ENCODE measurements around the gene LAMP5.

Gene LAMP5

DNA sequence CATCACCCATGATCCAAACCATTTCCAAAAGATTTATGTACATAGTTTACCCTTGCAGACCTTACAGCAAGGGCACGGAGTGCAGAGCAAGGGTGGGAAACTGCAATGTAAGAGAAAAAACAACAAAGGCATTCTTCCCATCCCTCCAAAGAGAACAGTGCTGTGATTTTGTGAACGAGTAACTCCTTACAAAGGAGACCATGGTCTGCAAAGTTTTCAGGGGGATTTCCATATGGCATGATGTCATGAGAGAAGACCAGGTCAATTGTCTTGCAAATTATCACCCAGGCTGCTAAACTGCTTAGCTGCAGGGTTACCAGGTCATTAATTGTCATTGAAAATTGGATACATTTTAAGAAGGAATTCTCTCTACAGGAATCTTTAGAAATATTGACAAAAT, 58.3 kb downstream of the LAMP5 start:
- peaks cover 15% of the 10 kb centered on the region; the same call in 1 of the 2 replicates for H3K27me3 ChIP-seq (ENCODE audit: control insufficient read depth, insufficient read depth, low read length)
- H3K27ac ChIP-seq (ENCODE audit: low read depth, low read length), result peak overlapping the region; percentile 81
- H3K9me3 ChIP-seq (ENCODE audit: control insufficient read depth, insufficient read depth, low read depth, low read length), result no peaks in the 10 kb centered on the region
- H3K36me3 ChIP-seq (ENCODE audit: control insufficient read depth, insufficient read depth, low read length), result no peaks in the 10 kb centered on the region
- H3K4me1 ChIP-seq (ENCODE audit: control insufficient read depth, insufficient read depth, low read length), result peaks cover 49% of the 10 kb centered on the region
- H3K9ac ChIP-seq (ENCODE audit: low read length), result peak overlapping the region; percentile 43
- peak overlapping the region; percentile 15; the same call in 1 of the 2 replicates for H3K4me3 ChIP-seq (ENCODE audit: low read depth, low read length)

DNA sequence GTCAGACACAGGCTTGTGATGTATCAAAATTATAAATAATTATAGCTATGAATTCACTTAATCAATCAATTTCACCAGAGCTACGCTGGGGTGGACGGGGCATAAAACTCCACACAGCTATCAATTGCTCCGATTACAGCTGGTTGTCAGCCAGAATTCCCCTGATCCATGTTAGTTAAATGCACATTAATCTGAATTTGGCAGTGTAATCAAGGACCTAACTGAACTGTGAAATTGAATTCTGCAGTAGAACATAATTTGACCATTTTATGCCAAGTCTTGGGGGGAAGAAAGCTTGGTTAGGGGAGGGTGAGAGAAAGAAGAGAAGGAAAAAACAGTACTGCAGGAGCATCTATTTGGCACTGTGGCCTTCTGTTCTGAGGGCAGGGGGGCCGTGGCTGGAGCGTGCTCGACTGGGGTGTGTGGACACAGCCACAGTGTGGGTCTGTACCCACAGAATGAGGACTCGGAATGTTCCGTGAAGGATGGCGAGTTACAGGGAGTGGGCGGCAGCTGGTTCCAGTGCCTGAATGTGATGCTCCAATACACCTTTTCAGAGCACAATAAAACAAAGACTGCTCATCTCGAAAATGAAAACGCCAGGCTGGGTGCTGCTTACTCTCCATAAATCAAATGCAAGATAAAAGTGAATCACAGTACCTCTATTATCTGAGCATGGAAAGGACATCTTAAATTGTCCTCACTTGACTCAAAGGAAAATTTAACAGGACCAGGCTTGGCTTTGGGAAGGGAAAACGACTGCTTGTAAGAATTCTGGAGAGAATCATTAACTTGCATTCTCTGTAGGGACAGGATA, 59.2 kb downstream of the LAMP5 start:
- Histone ChIP-seq H3K27me3 (ENCODE audit: control insufficient read depth, insufficient read depth, low read length) (peaks cover 15% of the 10 kb centered on the region; the same call in 1 of the 2 replicates), H3K9me3 (ENCODE audit: control insufficient read depth, insufficient read depth, low read depth, low read length) (no peaks in the 10 kb centered on the region), H3K36me3 (ENCODE audit: control insufficient read depth, insufficient read depth, low read length) (no peaks in the 10 kb centered on the region), H3K27ac (ENCODE audit: low read depth, low read length) (no peak overlapping the region; the same call in 1 of the 2 replicates), H3K4me3 (ENCODE audit: low read depth, low read length) (no peak overlapping the region), H3K9ac (ENCODE audit: low read length) (peak overlapping the region; percentile 56), H3K4me1 (ENCODE audit: control insufficient read depth, insufficient read depth, low read length) (peaks cover 49% of the 10 kb centered on the region)

DNA sequence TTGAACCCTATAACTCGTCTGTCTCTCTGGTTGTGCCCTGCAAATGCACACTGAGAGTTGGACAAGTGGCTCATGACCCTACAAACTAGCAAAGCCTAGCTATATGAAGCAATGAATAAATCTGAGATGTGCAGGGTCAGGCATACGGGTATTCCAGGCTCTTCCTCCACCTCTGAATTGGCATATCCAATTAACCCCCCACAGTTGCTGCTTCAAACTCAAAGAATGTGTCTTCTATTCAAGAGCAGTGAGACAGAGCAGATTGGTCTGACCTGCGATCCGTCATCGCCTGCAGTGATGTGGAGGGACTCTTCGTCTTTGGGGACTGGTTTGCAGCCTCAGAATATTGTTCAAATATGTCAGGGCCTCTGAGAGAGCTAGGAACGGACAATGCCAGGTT, 59.8 kb downstream of the LAMP5 start:
- H3K4me1 ChIP-seq (ENCODE audit: control insufficient read depth, insufficient read depth, low read length), result peaks cover 49% of the 10 kb centered on the region
- peak overlapping the region; percentile 26 for H3K9ac ChIP-seq (ENCODE audit: low read length)
- no peaks in the 10 kb centered on the region for H3K36me3 ChIP-seq (ENCODE audit: control insufficient read depth, insufficient read depth, low read length)
- peak overlapping the region; percentile 17; the same call in 1 of the 2 replicates for H3K4me3 ChIP-seq (ENCODE audit: low read depth, low read length)
- H3K27me3 ChIP-seq (ENCODE audit: control insufficient read depth, insufficient read depth, low read length), result peaks cover 15% of the 10 kb centered on the region; the same call in 1 of the 2 replicates
- H3K9me3 ChIP-seq (ENCODE audit: control insufficient read depth, insufficient read depth, low read depth, low read length), result no peaks in the 10 kb centered on the region
- no peak overlapping the region for H3K27ac ChIP-seq (ENCODE audit: low read depth, low read length)

DNA sequence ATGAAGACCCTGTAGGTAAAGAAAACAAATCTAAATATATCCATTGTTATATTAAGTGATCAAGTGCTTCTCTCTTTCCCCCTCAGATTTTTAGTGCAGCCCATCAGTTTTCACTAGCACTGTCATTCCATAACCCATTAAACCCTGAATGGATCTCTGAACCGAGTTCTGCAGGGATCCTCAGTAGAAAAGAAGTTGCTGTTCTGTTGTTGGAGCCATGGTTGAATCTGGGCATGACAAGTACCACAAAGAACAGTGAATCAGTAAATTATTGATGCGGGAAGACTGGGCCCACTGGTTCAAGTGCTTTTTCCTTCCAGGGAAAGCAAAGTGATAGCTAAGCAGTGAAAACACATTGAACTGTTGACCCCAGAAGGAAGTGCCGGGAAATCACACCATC, 60.4 kb downstream of the LAMP5 start:
- H3K9me3 ChIP-seq (ENCODE audit: control insufficient read depth, insufficient read depth, low read depth, low read length), result no peaks in the 10 kb centered on the region
- peaks cover 15% of the 10 kb centered on the region; the same call in 1 of the 2 replicates for H3K27me3 ChIP-seq (ENCODE audit: control insufficient read depth, insufficient read depth, low read length)
- peaks cover 49% of the 10 kb centered on the region for H3K4me1 ChIP-seq (ENCODE audit: control insufficient read depth, insufficient read depth, low read length)
- H3K4me3 ChIP-seq (ENCODE audit: low read depth, low read length), result no peak overlapping the region
- H3K9ac ChIP-seq (ENCODE audit: low read length), result no peak overlapping the region
- H3K27ac ChIP-seq (ENCODE audit: low read depth, low read length), result no peak overlapping the region
- no peaks in the 10 kb centered on the region for H3K36me3 ChIP-seq (ENCODE audit: control insufficient read depth, insufficient read depth, low read length)

DNA sequence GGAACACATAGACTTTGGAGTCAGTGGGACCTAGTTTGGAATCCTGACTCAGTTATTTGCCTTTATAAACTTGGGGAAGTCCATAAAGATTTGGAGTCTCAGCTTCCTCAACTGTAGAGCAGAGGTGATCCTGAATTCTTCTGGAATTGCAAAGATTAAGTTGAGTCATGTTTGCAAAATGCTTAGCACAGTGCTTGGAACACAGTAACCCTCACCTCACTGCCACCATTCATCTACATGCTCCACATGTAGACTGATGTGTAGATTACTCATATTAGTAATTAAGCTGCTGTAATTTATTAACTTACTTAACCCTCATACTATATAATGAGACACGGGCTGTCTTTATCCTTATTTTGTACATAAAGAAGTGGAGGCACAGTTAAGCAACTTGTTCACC, 61.4 kb downstream of the LAMP5 start:
- Histone ChIP-seq H3K4me1 (ENCODE audit: control insufficient read depth, insufficient read depth, low read length) (peaks cover 46% of the 10 kb centered on the region), H3K4me3 (ENCODE audit: low read depth, low read length) (no peak overlapping the region), H3K36me3 (ENCODE audit: control insufficient read depth, insufficient read depth, low read length) (no peaks in the 10 kb centered on the region), H3K9me3 (ENCODE audit: control insufficient read depth, insufficient read depth, low read depth, low read length) (no peaks in the 10 kb centered on the region), H3K9ac (ENCODE audit: low read length) (no peak overlapping the region), H3K27me3 (ENCODE audit: control insufficient read depth, insufficient read depth, low read length) (peaks cover 15% of the 10 kb centered on the region; the same call in 1 of the 2 replicates), H3K27ac (ENCODE audit: low read depth, low read length) (no peak overlapping the region)

DNA sequence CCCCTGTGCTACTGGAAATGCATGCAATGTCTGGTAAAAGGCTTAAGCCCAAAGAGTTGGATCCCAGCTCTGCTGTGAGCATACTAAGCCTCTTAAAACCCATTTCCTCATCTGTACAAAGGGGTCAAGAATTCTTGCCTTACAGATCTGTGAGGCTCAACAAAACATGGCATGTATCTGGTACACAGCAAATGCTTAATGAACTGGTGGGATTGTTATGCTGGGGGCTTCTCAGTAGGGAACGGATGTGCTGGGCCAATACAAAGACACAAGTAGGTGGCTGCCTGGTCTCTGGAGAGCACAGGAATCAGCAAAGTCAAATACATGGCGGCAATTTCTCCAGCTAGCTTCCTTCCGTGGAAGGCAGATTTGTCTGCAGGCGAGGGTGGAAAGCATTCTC, 62.3 kb downstream of the LAMP5 start:
- H3K9ac ChIP-seq (ENCODE audit: low read length), result no peak overlapping the region
- no peak overlapping the region for H3K4me3 ChIP-seq (ENCODE audit: low read depth, low read length)
- peaks cover 38% of the 10 kb centered on the region for H3K4me1 ChIP-seq (ENCODE audit: control insufficient read depth, insufficient read depth, low read length)
- H3K27ac ChIP-seq (ENCODE audit: low read depth, low read length), result no peak overlapping the region
- peaks cover 11% of the 10 kb centered on the region; the same call in 1 of the 2 replicates for H3K27me3 ChIP-seq (ENCODE audit: control insufficient read depth, insufficient read depth, low read length)
- H3K9me3 ChIP-seq (ENCODE audit: control insufficient read depth, insufficient read depth, low read depth, low read length), result no peaks in the 10 kb centered on the region
- no peaks in the 10 kb centered on the region for H3K36me3 ChIP-seq (ENCODE audit: control insufficient read depth, insufficient read depth, low read length)

DNA sequence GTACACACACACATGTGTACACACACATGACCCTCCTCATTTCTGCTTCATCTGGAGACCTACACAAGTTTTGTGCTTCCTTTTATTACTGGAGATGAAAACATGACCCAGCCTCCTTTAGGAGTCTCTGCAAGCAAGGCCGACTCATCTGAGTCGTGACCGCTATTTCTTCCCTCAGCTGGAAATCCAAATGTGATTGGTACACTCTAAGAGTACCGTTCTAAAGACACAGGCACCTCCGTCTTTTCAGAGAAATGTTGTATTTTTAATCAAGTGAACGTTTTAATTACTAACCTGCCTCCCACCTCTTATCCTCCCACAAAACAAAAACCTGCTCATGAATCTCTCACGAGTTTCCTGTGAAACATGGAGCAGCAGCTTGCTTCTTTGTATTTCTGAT, 63.0 kb downstream of the LAMP5 start:
- Histone ChIP-seq H3K4me3 (ENCODE audit: low read depth, low read length) (no peak overlapping the region), H3K36me3 (ENCODE audit: control insufficient read depth, insufficient read depth, low read length) (no peaks in the 10 kb centered on the region), H3K9ac (ENCODE audit: low read length) (no peak overlapping the region), H3K9me3 (ENCODE audit: control insufficient read depth, insufficient read depth, low read depth, low read length) (no peaks in the 10 kb centered on the region), H3K27me3 (ENCODE audit: control insufficient read depth, insufficient read depth, low read length) (peaks cover 11% of the 10 kb centered on the region; the same call in 1 of the 2 replicates), H3K27ac (ENCODE audit: low read depth, low read length) (no peak overlapping the region), H3K4me1 (ENCODE audit: control insufficient read depth, insufficient read depth, low read length) (peaks cover 32% of the 10 kb centered on the region)

DNA sequence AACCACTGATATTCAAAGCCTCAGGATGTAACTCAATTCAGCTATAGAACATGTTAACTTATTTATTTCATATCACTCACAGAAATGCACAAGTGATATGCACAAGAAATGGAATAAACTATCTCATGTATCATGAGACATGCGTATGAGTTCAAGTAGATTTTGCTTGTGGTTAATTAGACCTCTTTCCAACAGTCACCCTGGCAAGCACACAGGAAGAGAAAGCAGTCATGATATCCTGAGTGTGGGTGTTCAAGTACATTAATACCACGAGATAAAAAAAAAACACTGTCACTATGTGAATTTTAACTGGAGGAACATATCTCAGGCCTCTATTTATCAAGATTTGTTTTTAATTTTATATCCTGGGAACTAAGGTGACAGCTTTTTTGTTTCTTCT, 64.2 kb downstream of the LAMP5 start:
- Histone ChIP-seq H3K4me1 (ENCODE audit: control insufficient read depth, insufficient read depth, low read length) (peaks cover 25% of the 10 kb centered on the region), H3K4me3 (ENCODE audit: low read depth, low read length) (no peak overlapping the region), H3K9me3 (ENCODE audit: control insufficient read depth, insufficient read depth, low read depth, low read length) (no peaks in the 10 kb centered on the region), H3K36me3 (ENCODE audit: control insufficient read depth, insufficient read depth, low read length) (no peaks in the 10 kb centered on the region), H3K27me3 (ENCODE audit: control insufficient read depth, insufficient read depth, low read length) (peaks cover 7% of the 10 kb centered on the region; the same call in 1 of the 2 replicates), H3K9ac (ENCODE audit: low read length) (no peak overlapping the region), H3K27ac (ENCODE audit: low read depth, low read length) (no peak overlapping the region)

All from HUES6 (cell line).